Vagina (tissue), 2 donors: ENCODE data around the gene BBOX1.

Source experiments
- POLR2A ChIP-seq, 2 donors: fragments of 450-650 bp; IDR thresholded peaks; one replicate each; pipeline ENCODE4 v1.6.1; 2017; ENCODE audit warnings: antibody characterized with exemption in 2 of 2, mild to moderate bottlenecking in 2 of 2, moderate library complexity in 2 of 2
- POLR2AphosphoS5 ChIP-seq, 2 donors: sonication (generic); formaldehyde crosslinking; IDR thresholded peaks; one replicate each; pipeline ENCODE4 v1.9.0; 2017; ENCODE audit warnings: antibody characterized with exemption in 2 of 2, mild to moderate bottlenecking in 2 of 2, low read depth in 1 of 2; ENCODE audit not compliant: insufficient read depth in 1 of 2
- TF ChIP-seq, protein P1 (sequence below), 3 experiments: fragments of 450-650 bp in 2 of 3; fragments of 200-600 bp in 1 of 3; sonication (generic) in 1 of 3; IDR thresholded peaks; one replicate each; pipeline ENCODE4 v1.5.1; 2017 to 2019; ENCODE audit warnings: antibody characterized with exemption in 3 of 3, mild to moderate bottlenecking in 2 of 3, moderate library complexity in 2 of 3

DNA sequence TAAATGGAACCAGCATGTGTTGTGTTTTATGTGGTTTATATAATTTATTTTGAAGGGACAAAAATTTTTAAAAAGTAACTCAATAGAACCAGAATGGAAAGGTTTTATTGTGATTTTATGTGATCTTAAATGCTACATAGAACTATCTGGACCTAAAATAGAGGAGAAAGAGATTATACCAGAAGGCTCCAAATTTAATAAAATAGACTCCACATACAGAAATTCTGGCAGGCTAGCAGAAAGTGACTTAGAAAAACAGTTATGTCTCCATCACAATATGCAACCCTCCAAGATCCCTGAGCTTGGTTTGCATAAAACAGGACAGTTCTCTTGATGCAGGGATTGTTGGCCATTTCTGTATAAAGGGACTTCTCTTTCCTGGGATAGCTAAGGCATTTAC lies 107.9 kb downstream of the BBOX1 start:
- TF ChIP-seq, protein P1, sequence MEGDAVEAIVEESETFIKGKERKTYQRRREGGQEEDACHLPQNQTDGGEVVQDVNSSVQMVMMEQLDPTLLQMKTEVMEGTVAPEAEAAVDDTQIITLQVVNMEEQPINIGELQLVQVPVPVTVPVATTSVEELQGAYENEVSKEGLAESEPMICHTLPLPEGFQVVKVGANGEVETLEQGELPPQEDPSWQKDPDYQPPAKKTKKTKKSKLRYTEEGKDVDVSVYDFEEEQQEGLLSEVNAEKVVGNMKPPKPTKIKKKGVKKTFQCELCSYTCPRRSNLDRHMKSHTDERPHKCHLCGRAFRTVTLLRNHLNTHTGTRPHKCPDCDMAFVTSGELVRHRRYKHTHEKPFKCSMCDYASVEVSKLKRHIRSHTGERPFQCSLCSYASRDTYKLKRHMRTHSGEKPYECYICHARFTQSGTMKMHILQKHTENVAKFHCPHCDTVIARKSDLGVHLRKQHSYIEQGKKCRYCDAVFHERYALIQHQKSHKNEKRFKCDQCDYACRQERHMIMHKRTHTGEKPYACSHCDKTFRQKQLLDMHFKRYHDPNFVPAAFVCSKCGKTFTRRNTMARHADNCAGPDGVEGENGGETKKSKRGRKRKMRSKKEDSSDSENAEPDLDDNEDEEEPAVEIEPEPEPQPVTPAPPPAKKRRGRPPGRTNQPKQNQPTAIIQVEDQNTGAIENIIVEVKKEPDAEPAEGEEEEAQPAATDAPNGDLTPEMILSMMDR (IDR thresholded peaks at IDR 0.05), result no peak
- TF ChIP-seq POLR2AphosphoS5 (IDR thresholded peaks at IDR 0.05; ENCODE audit: insufficient read depth in 1 of 2, low read depth in 1 of 2) (no peak), POLR2A (IDR thresholded peaks at IDR 0.05) (no peak)
